Coronary artery (tissue), 2 donors: ENCODE results near the gene GRID2.

Experiments used
- DNase-seq: peaks from one replicate; pipeline ENCODE4 v3.0.0-alpha.2; 2017; ENCODE audit warnings: low spot score
- H3K27ac ChIP-seq, 2 donors: fragments of 200-600 bp; sonication (generic); one replicate each; pipeline ENCODE4 v1.5.1; 2016 to 2019
- H3K4me3 ChIP-seq: fragments of 200-600 bp; sonication (generic); 2 replicates; pipeline ENCODE4 v1.5.1; 2016; ENCODE audit warnings: mild to moderate bottlenecking, moderate library complexity
- CTCF ChIP-seq: fragments of 200-600 bp; sonication (generic); IDR thresholded peaks from one replicate; pipeline ENCODE4 v1.5.1; 2019; ENCODE audit warnings: antibody characterized with exemption

GRID2 gene

DNA sequence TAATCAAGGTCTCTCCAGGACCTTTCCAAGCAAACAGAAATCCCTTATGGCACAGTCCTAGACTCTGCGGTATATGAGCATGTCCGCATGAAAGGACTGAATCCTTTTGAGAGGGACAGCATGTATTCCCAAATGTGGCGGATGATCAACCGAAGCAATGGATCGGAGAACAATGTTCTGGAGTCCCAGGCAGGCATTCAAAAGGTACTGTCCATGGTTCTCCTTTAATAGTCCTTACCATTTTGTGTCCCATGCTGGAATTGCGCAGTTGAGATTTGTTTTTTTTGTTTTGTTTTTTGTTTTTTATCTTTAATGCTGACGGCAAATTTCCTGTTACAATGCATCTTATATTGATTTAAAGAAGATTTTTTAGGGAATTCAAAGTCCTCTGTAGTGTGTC lies 1211.4 kb downstream of the GRID2 start:
- TF ChIP-seq CTCF = no peak
- no peak for DNase-seq
- H3K27ac ChIP-seq = no peak overlapping the region
- H3K4me3 ChIP-seq = no peak overlapping the region

GRCh38 chr4:93529692-93530372 lies 1226.1 kb downstream of the GRID2 start:
- DNase-seq = no peak
- TF ChIP-seq CTCF = no peak
- H3K27ac ChIP-seq = no peak overlapping the region
- no peak overlapping the region for H3K4me3 ChIP-seq

DNA sequence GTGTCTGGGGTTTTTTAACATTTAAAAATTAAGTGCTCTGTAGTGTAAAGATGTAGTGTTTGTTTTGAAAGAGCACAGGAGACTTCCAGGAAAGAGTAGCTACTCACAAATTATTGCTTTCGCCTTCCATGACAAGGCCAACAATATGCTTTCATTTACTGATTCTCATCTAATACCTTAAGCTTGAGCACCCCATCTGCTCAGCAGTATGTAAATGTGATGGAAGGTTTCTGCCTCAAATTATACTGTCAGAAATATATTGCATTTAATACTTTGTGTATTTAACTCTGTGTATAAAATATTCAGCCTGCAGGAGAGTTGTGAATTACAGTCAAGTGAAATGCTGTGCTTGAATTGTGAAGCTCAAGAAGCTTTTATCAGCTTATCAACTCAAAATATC lies 1228.5 kb downstream of the GRID2 start:
- no peak overlapping the region for H3K4me3 ChIP-seq
- H3K27ac ChIP-seq = no peak overlapping the region
- no peak for TF ChIP-seq CTCF
- no peak for DNase-seq

- H3K27ac ChIP-seq = no peak overlapping the region
- DNase-seq = no peak
- no peak overlapping the region for H3K4me3 ChIP-seq
- no peak for TF ChIP-seq CTCF
These were observed 1236.8 kb downstream of the GRID2 start for GRCh38 chr4:93540562-93540961.

- no peak for DNase-seq
These were observed 1258.1 kb downstream of the GRID2 start for GRCh38 chr4:93561842-93562241.

DNA sequence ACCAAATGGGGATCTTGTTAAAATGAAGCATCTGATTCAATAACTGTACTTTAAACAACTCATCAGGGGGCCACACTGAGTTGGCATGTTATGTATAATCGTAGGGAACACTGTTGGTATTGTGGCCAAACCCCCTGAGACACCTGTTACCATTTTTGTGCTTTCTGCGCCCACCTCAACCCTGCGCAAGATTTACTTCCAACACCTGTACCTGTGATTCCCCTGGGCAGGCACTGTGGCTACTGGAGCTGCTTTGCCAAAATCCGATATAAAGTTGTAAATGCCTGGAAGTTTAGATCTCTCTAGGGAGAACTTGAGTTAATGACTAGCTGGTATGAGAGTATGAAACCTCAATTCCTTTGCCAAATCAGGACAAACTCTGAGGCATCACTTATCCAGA lies 1265.0 kb downstream of the GRID2 start:
- TF ChIP-seq CTCF = no peak
- Histone ChIP-seq H3K27ac (no peak overlapping the region), H3K4me3 (no peak overlapping the region)
- no peak for DNase-seq

More at GRCh38 chr4:93561842-93562241, 1258.1 kb downstream of the GRID2 start:
- no peak overlapping the region for H3K4me3 ChIP-seq
- TF ChIP-seq CTCF = no peak
- H3K27ac ChIP-seq = no peak overlapping the region

GRCh38 chr4:93573285-93573684 lies 1269.5 kb downstream of the GRID2 start:
- H3K27ac ChIP-seq = no peak overlapping the region
- TF ChIP-seq CTCF = no peak
- no peak for DNase-seq
- H3K4me3 ChIP-seq = no peak overlapping the region
